CD4-positive, alpha-beta T cell (primary cell): ENCODE measurements around the gene TNXB. TPM values are rescaled to one million over a fixed set of nuclear protein-coding genes. Genes with fewer than 3 reads are reported as not detected.

ENCODE experiments used
- ATAC-seq: fragments of 200-7000 bp; cut with Tn5 transposase; one replicate; pipeline ENCODE4 v1.10.0; 2022; ENCODE audit warnings: mild to moderate bottlenecking; ENCODE audit not compliant: poor library complexity
- CTCF ChIA-PET: fragments of 350-600 bp; sonication (Branson Sonifier 250); formaldehyde crosslinking; loops from one replicate; lab custom pipeline; 2021; ENCODE audit warnings: antibody characterized with exemption, inconsistent platforms; lab: Charles Lee
- POLR2A ChIA-PET: fragments of 350-600 bp; sonication (Branson Sonifier 250); formaldehyde crosslinking; loops from one replicate; lab custom pipeline; 2021; ENCODE audit warnings: antibody characterized with exemption, inconsistent platforms; lab: Charles Lee
- DNase-seq, 14 experiments: peaks; one replicate each; pipeline ENCODE4 v3.0.0-alpha.2; 2013 to 2020; ENCODE audit warnings: mixed read lengths in 2 of 14
- H3K27ac ChIP-seq, 2 donors: one replicate each; pipeline versions ENCODE4 v1.5.1 to v1.7.0; 2013; ENCODE audit warnings: low read length in 2 of 2, low read depth in 1 of 2, mild to moderate bottlenecking in 1 of 2
- H3K27me3 ChIP-seq, 2 experiments: 1 replicate in 1 of 2; 2 replicates in 1 of 2; pipeline versions ENCODE4 v1.6.1 to v1.7.0; 2013; ENCODE audit warnings: low read length in 2 of 2, control low read depth in 1 of 2, mild to moderate bottlenecking in 1 of 2, moderate library complexity in 1 of 2; ENCODE audit not compliant: insufficient read depth in 2 of 2, control insufficient read depth in 1 of 2
- H3K36me3 ChIP-seq: one replicate; pipeline ENCODE4 v1.6.1; 2013; ENCODE audit warnings: low read length, control low read depth; ENCODE audit not compliant: insufficient read depth
- H3K4me1 ChIP-seq: one replicate; pipeline ENCODE4 v1.6.1; 2013; ENCODE audit warnings: low read length, control low read depth; ENCODE audit not compliant: insufficient read depth
- H3K4me3 ChIP-seq: one replicate; pipeline ENCODE4 v1.5.1; 2013; ENCODE audit warnings: mild to moderate bottlenecking, low read length, moderate library complexity
- H3K9me3 ChIP-seq, 2 experiments: 1 replicate in 1 of 2; 2 replicates in 1 of 2; pipeline versions ENCODE4 v1.6.1 to v1.7.0; 2013; ENCODE audit warnings: low read length in 2 of 2, mild to moderate bottlenecking in 2 of 2, control low read depth in 1 of 2, moderate library complexity in 1 of 2; ENCODE audit not compliant: control insufficient read depth in 1 of 2, insufficient read depth in 1 of 2
- H3K27ac Mint-ChIP-seq: one replicate; pipeline ENCODE4 v1.8.0; 2020; ENCODE audit warnings: mixed read lengths
- H3K27me3 Mint-ChIP-seq: one replicate; pipeline ENCODE4 v1.8.0; 2021; ENCODE audit warnings: mixed read lengths
- H3K36me3 Mint-ChIP-seq: one replicate; pipeline ENCODE4 v1.8.0; 2021; ENCODE audit warnings: low read depth, mixed read lengths
- H3K4me1 Mint-ChIP-seq: one replicate; pipeline ENCODE4 v1.8.0; 2021; ENCODE audit warnings: low read depth, mixed read lengths
- H3K4me3 Mint-ChIP-seq: one replicate; pipeline ENCODE4 v1.8.0; 2020; ENCODE audit warnings: mild to moderate bottlenecking, mixed read lengths
- H3K9me3 Mint-ChIP-seq: one replicate; pipeline ENCODE4 v1.8.0; 2020; ENCODE audit warnings: mixed read lengths
- intact Hi-C, 2 experiments: fragments of 100-400 bp; cut with DNase I in 1 of 2; cut with micrococcal nuclease in 1 of 2; formaldehyde crosslinking; loops; one replicate each; pipeline versions ENCODE4 v1.15.1 to v1.9.0; 2023 to 2025; cut with DNase I, micrococcal nuclease
- total RNA-seq, 174 experiments: library from RNA in 2 of 174; stranded (reverse) in 2 of 174; gene quantifications; one replicate each; pipeline ENCODE4 v1.2.3 and lab custom pipeline; 2021 to 2026
- TF ChIP-seq, protein P1 (sequence below): fragments of 200-600 bp; IDR thresholded peaks from one replicate; pipeline ENCODE4 v1.8.0; 2022; ENCODE audit warnings: antibody characterized with exemption, mild to moderate bottlenecking

TNXB gene
- total RNA-seq, 2 experiments from 2014 or later: 8.3 to 9.0 TPM

GRCh38 chr6:32060966-32061655 is 48.0 kb downstream of the TNXB start:
- Histone ChIP-seq H3K4me3 (no peak overlapping the region), H3K27ac (no peak overlapping the region), H3K4me1 (no peaks in the 10 kb centered on the region), H3K9me3 (no peaks in the 10 kb centered on the region), H3K27me3 (no peaks in the 10 kb centered on the region), H3K36me3 (no peaks in the 10 kb centered on the region)
- Mint-ChIP-seq H3K4me1 (no peaks in the 10 kb centered on the region), H3K36me3 (no peaks in the 10 kb centered on the region), H3K27ac (no peak overlapping the region), H3K27me3 (no peaks in the 10 kb centered on the region), H3K9me3 (no peaks in the 10 kb centered on the region), H3K4me3 (no peak overlapping the region)
- intact Hi-C loops: no loop called here
- ChIA-PET CTCF (no interaction called here), POLR2A (no interaction called here)
- TF ChIP-seq, protein P1, sequence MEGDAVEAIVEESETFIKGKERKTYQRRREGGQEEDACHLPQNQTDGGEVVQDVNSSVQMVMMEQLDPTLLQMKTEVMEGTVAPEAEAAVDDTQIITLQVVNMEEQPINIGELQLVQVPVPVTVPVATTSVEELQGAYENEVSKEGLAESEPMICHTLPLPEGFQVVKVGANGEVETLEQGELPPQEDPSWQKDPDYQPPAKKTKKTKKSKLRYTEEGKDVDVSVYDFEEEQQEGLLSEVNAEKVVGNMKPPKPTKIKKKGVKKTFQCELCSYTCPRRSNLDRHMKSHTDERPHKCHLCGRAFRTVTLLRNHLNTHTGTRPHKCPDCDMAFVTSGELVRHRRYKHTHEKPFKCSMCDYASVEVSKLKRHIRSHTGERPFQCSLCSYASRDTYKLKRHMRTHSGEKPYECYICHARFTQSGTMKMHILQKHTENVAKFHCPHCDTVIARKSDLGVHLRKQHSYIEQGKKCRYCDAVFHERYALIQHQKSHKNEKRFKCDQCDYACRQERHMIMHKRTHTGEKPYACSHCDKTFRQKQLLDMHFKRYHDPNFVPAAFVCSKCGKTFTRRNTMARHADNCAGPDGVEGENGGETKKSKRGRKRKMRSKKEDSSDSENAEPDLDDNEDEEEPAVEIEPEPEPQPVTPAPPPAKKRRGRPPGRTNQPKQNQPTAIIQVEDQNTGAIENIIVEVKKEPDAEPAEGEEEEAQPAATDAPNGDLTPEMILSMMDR: no peak
- DNase-seq: no peak
- ATAC-seq: no peak

DNA sequence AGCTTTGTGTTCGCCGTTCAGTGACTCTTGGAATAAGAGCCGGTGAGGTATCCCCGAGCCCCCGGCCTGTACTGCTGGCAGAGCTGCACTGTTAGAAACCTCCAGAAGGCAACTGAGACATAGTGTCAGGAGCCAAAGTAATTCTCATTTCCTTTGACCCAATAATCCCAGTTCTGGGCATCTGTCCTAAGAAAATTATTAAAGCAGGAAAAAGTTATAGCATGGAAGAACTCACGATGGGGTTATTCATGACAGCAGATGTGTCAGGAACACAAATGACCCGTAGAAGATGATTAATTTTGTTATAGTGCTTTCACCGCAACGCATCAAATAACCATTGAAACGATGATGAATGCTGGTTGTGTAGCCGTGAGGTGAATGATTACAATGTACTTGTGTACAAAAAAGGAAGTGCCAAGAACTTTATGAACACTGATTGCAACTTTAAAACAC is 50.6 kb downstream of the TNXB start:
- H3K4me1 ChIP-seq: no peaks in the 10 kb centered on the region
- no peak for DNase-seq
- no peak overlapping the region for H3K27ac Mint-ChIP-seq
- TF ChIP-seq, protein P1: no peak
- no peaks in the 10 kb centered on the region for H3K36me3 ChIP-seq
- POLR2A ChIA-PET: no interaction called here
- H3K4me3 ChIP-seq: no peak overlapping the region
- no peaks in the 10 kb centered on the region for H3K27me3 Mint-ChIP-seq
- no peaks in the 10 kb centered on the region for H3K9me3 Mint-ChIP-seq
- intact Hi-C loops: no loop called here
- no peak for ATAC-seq
- H3K36me3 Mint-ChIP-seq: no peaks in the 10 kb centered on the region
- no peaks in the 10 kb centered on the region for H3K4me1 Mint-ChIP-seq
- CTCF ChIA-PET: no interaction called here
- no peak overlapping the region for H3K27ac ChIP-seq
- H3K4me3 Mint-ChIP-seq: no peak overlapping the region
- H3K27me3 ChIP-seq: no peaks in the 10 kb centered on the region
- H3K9me3 ChIP-seq: no peaks in the 10 kb centered on the region

- Mint-ChIP-seq H3K4me3 (no peak overlapping the region), H3K9me3 (no peaks in the 10 kb centered on the region), H3K4me1 (no peaks in the 10 kb centered on the region), H3K27me3 (no peaks in the 10 kb centered on the region), H3K27ac (no peak overlapping the region), H3K36me3 (no peaks in the 10 kb centered on the region)
- Histone ChIP-seq H3K27ac (no peak overlapping the region), H3K9me3 (no peaks in the 10 kb centered on the region), H3K36me3 (no peaks in the 10 kb centered on the region), H3K4me3 (no peak overlapping the region), H3K27me3 (no peaks in the 10 kb centered on the region), H3K4me1 (no peaks in the 10 kb centered on the region)
- ATAC-seq (no peak), DNase-seq (no peak)
- ChIA-PET CTCF (no interaction called here), POLR2A (no interaction called here)
- TF ChIP-seq, protein P1: no peak
- intact Hi-C loops: no loop called here
Measured at GRCh38 chr6:32057966-32058365, 51.2 kb downstream of the TNXB start.
